Measurements from ENCODE around the gene CLEC11A. TPM values are rescaled to one million over a fixed set of nuclear protein-coding genes. Genes with fewer than 3 reads are reported as not detected.

The CLEC11A gene
- total RNA-seq, 1 experiment from 2014 or later, result 7.6 TPM

DNA sequence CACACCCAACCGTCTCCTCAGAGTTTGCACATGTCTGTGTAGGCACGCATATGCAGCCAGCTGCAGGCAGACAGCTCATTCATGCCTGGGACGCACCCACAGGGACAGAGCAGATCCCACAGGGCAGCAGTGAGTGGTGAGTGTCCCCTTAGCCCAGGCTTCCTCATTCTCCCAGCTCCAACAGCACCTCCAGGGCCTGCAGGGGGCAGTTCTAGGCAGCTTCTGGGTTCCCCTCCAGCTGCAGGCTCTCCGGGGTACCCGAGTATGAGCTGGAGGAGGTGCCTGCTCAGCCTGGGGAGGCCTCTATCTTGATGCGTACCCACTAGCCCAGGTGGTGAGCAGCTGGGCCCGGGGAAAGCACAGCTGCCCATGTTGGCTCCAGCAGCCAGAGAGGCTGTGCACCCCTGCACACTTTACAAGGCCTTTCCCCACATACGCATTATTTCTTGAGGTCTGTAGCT lies 2.2 kb upstream of the CLEC11A start:
- no peaks in the 10 kb centered on the region for H3K36me3 Mint-ChIP-seq
- POLR2A ChIA-PET, result interaction anchor here (0.8 to 0.9 kb wide), 2 partner anchors 61 to 210 kb away, joined by 3 read pairs; partner anchors contain the start of gene JOSD2
- TF ChIP-seq TEAD4 (CRISPR knock-in tag; IDR thresholded peaks at IDR 0.05), result no peak
- TF ChIP-seq ESRRA (CRISPR knock-in tag; IDR thresholded peaks at IDR 0.05; ENCODE audit: borderline replicate concordance), result no peak
- TF ChIP-seq FOXP1 (CRISPR knock-in tag; IDR thresholded peaks at IDR 0.05; ENCODE audit: borderline replicate concordance), result 0 out of 2 replicates have a peak, but pooled peaks have one; percentile 21
- H3K27ac Mint-ChIP-seq, result no peak overlapping the region
- DNase-seq (ENCODE audit: low spot score) (peak; percentile 36), ATAC-seq (no peak)
- peaks cover 45% of the 10 kb centered on the region for H3K4me1 Mint-ChIP-seq
- CTCF ChIA-PET, result interaction anchor here (0.5 to 6.7 kb wide), 15 partner anchors 17 to 375 kb away, joined by 3 to 195 read pairs (median 4); no protein-coding TSS in a partner anchor
- H3K27me3 Mint-ChIP-seq (ENCODE audit: low read depth), result peaks cover 47% of the 10 kb centered on the region
- no peaks in the 10 kb centered on the region for H3K9me3 Mint-ChIP-seq
- peak overlapping the region; percentile 56 for H3K4me3 Mint-ChIP-seq

GRCh38 chr19:50721441-50722137 lies 1.6 kb upstream of the CLEC11A start:
- CTCF ChIA-PET, result interaction anchor here (0.6 to 6.7 kb wide), 15 partner anchors 14 to 375 kb away, joined by 3 to 195 read pairs (median 4); no protein-coding TSS in a partner anchor
- DNase-seq (ENCODE audit: low spot score), result no peak
- TF ChIP-seq, protein P1, sequence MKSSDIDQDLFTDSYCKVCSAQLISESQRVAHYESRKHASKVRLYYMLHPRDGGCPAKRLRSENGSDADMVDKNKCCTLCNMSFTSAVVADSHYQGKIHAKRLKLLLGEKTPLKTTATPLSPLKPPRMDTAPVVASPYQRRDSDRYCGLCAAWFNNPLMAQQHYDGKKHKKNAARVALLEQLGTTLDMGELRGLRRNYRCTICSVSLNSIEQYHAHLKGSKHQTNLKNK (CRISPR knock-in tag; IDR thresholded peaks at IDR 0.05), result no peak
- TF ChIP-seq ZNF219 (CRISPR knock-in tag; IDR thresholded peaks at IDR 0.05; ENCODE audit: borderline replicate concordance), result no peak
- no peak for TF ChIP-seq MXD4 (CRISPR knock-in tag; IDR thresholded peaks at IDR 0.05; ENCODE audit: borderline replicate concordance)
- no peak for TF ChIP-seq PRDM15 (CRISPR knock-in tag; IDR thresholded peaks at IDR 0.05)
- TF ChIP-seq, protein P2, sequence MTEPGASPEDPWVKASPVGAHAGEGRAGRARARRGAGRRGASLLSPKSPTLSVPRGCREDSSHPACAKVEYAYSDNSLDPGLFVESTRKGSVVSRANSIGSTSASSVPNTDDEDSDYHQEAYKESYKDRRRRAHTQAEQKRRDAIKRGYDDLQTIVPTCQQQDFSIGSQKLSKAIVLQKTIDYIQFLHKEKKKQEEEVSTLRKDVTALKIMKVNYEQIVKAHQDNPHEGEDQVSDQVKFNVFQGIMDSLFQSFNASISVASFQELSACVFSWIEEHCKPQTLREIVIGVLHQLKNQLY (CRISPR knock-in tag; IDR thresholded peaks at IDR 0.05), result no peak
- TF ChIP-seq ESRRA (CRISPR knock-in tag; IDR thresholded peaks at IDR 0.05; ENCODE audit: borderline replicate concordance), result no peak
- no peak for TF ChIP-seq NR3C1 (CRISPR knock-in tag; conservative IDR thresholded peaks at IDR 0.05; ENCODE audit: low read depth)
- no peak for TF ChIP-seq ZNF532 (CRISPR knock-in tag; IDR thresholded peaks at IDR 0.05; ENCODE audit: borderline replicate concordance)
- no peak for TF ChIP-seq FOXJ3 (CRISPR knock-in tag; IDR thresholded peaks at IDR 0.05; ENCODE audit: borderline replicate concordance)
- no peak for TF ChIP-seq JAZF1 (CRISPR knock-in tag; IDR thresholded peaks at IDR 0.05)
- TF ChIP-seq ZNF671 (CRISPR knock-in tag; IDR thresholded peaks at IDR 0.05), result no peak
- TF ChIP-seq, protein P3, sequence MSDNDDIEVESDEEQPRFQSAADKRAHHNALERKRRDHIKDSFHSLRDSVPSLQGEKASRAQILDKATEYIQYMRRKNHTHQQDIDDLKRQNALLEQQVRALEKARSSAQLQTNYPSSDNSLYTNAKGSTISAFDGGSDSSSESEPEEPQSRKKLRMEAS (CRISPR knock-in tag; IDR thresholded peaks at IDR 0.05), result no peak
- no peak for TF ChIP-seq RORB (CRISPR knock-in tag; IDR thresholded peaks at IDR 0.05)
- TF ChIP-seq ZNF232 (CRISPR knock-in tag; IDR thresholded peaks at IDR 0.05), result no peak
- TF ChIP-seq, protein P4, sequence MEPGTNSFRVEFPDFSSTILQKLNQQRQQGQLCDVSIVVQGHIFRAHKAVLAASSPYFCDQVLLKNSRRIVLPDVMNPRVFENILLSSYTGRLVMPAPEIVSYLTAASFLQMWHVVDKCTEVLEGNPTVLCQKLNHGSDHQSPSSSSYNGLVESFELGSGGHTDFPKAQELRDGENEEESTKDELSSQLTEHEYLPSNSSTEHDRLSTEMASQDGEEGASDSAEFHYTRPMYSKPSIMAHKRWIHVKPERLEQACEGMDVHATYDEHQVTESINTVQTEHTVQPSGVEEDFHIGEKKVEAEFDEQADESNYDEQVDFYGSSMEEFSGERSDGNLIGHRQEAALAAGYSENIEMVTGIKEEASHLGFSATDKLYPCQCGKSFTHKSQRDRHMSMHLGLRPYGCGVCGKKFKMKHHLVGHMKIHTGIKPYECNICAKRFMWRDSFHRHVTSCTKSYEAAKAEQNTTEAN (CRISPR knock-in tag; IDR thresholded peaks at IDR 0.05), result no peak
- no peak for TF ChIP-seq ZNF121 (CRISPR knock-in tag; IDR thresholded peaks at IDR 0.05)
- no peak for TF ChIP-seq SMAD3 (CRISPR knock-in tag; IDR thresholded peaks at IDR 0.05; ENCODE audit: borderline replicate concordance)
- TF ChIP-seq ZNF416 (CRISPR knock-in tag; IDR thresholded peaks at IDR 0.05), result no peak

More at GRCh38 chr19:50721441-50722137, 1.6 kb upstream of the CLEC11A start:
- Mint-ChIP-seq H3K27me3 (ENCODE audit: low read depth) (peaks cover 44% of the 10 kb centered on the region), H3K27ac (no peak overlapping the region), H3K36me3 (no peaks in the 10 kb centered on the region), H3K9me3 (no peaks in the 10 kb centered on the region), H3K4me1 (peaks cover 50% of the 10 kb centered on the region), H3K4me3 (no peak overlapping the region; the same call in 1 of the 2 replicates)
- POLR2A ChIA-PET, result interaction anchor here (0.8 to 0.9 kb wide), 2 partner anchors 60 to 211 kb away, joined by 3 read pairs; partner anchors contain the start of gene JOSD2
- no peak for ATAC-seq
